GM12801 (cell line): ENCODE measurements around the gene SPOPL.

Experiments
- CTCF ChIP-seq: IDR thresholded peaks from one replicate; pipeline ENCODE4 v1.5.1; 2011; ENCODE audit warnings: control low read depth; ENCODE audit not compliant: insufficient read length; ENCODE audit errors: extremely low read depth

The SPOPL gene

GRCh38 chr2:138618971-138619370 is 117.4 kb downstream of the SPOPL start:
- no peak for TF ChIP-seq CTCF

GRCh38 chr2:138620431-138620830 is 118.9 kb downstream of the SPOPL start:
- no peak for TF ChIP-seq CTCF

GRCh38 chr2:138621139-138621538 is 119.6 kb downstream of the SPOPL start:
- TF ChIP-seq CTCF, result no peak

GRCh38 chr2:138622613-138623012 is 121.0 kb downstream of the SPOPL start:
- TF ChIP-seq CTCF, result no peak
